NCI-H2081 treated with DMSO at 0.1 percent for 48 hours (cell line): ENCODE data around the gene PDZD2.
A peak's percentile ranks its signal among the peaks of the same experiment; 100 is the strongest.
"Not testable (repeated sequence)": the region's sequence is repeated elsewhere in the genome, so short reads cannot be mapped to it uniquely, and the experiment has no call there.

Source experiments
- DNase-seq: peaks from one replicate; lab custom pipeline; 2025; lab: John Stamatoyannopoulos, UW

PDZD2 gene

DNA sequence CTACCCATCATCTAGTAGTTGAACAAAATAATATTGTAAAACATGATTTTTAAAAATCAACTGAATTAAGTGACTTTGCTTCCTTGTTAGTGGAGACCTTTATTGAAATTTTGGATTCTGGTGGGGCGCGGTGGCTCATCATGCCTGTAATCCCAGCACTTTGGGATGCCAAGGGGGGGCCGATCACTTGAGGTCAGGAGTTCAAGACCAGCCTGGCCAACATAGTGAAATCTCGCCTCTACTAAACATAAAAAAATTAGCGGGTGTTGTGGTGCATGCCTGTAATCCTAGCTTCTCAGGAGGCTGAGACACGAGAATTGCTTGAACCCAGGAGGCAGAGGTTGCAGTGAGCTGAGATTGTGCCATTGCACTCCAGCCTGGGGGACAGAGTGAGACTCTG, 439.9 kb downstream of the PDZD2 start:
- DNase-seq, result not testable (repeated sequence)

DNA sequence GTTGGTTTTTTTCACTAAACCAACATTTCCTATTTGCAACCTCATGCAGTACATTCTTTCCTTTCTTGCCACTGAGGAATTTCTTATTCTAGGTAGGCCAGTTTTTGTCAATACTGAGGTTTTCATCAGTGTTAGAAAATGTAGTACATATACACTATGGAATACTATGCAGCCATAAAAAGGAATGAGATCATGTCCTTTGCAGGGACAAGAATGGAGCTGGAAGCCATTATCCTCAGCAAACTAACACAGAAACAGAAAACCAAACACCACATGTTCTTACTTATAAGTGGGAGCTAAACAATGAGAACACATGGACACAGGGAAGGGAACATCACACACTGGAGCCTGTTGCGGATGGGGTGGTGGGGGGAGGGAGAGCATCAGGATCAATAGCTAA, 441.6 kb downstream of the PDZD2 start:
- not testable (repeated sequence) for DNase-seq

DNA sequence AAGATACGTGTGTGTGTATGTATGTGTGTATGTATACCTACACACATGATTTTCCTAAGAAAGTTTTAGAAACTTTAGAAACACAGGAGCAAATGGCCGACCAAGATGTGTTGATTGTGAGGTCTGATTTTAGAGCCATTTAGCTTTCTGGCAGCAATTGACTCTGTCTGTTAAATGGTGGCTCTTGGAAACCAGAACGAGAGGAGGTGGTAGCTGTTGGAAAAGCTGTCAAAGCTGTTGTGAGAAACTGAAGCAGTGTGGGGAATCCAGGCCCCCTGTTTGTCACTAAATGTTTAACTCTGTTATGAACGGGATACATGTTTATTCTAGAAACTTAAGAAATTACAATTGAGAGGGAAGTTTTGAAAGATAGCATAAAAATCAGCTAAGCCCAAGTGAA, 443.8 kb downstream of the PDZD2 start:
- no peak for DNase-seq

DNA sequence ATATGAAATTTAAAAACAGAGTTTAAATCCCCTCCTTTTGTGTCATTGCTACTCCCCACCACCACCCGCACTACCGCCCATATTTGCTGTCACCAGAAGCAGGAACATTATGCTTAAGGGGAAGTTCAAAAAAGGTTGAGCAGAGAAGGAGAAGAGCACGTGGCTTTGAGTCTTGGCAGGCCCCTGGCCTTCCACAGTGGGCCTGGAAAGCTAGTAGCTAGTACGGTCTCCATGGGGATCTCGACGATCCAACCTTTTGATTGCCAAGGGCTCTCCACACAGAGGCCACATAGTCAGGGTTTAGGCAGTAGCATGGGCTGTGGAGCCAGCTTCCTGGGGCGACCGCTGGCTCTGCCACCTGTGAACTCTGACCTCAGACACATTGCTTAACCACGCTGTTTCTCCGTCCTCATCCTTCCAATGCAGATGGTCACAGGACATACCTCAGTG, 445.1 kb downstream of the PDZD2 start:
- no peak for DNase-seq

DNA sequence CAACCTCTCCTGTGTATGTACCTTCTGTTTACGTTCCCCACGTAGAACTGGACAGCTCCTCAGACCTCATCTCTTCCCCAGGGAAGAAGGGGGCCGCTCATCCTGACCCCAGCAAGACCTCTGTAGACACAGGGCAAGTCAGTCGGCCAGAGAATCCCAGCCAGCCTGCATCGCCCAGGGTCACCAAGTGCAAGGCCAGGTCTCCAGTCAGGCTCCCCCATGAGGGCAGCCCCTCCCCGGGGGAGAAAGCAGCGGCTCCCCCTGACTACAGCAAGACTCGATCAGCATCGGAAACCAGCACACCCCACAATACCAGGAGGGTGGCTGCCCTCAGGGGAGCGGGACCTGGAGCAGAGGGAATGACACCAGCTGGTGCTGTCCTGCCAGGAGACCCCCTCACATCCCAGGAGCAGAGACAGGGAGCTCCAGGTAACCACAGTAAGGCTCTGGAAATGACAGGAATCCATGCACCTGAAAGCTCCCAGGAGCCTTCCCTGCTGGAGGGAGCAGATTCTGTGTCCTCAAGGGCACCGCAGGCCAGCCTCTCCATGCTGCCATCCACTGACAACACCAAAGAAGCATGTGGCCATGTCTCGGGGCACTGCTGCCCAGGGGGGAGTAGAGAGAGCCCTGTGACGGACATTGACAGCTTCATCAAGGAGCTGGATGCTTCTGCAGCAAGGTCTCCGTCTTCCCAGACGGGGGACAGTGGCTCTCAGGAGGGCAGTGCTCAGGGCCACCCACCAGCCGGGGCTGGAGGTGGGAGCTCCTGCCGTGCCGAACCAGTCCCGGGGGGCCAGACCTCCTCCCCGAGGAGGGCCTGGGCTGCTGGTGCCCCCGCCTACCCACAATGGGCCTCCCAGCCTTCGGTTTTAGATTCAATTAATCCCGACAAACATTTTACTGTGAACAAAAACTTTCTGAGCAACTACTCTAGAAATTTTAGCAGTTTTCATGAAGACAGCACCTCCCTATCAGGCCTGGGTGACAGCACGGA, 448.5 kb downstream of the PDZD2 start:
- DNase-seq, result no peak

DNA sequence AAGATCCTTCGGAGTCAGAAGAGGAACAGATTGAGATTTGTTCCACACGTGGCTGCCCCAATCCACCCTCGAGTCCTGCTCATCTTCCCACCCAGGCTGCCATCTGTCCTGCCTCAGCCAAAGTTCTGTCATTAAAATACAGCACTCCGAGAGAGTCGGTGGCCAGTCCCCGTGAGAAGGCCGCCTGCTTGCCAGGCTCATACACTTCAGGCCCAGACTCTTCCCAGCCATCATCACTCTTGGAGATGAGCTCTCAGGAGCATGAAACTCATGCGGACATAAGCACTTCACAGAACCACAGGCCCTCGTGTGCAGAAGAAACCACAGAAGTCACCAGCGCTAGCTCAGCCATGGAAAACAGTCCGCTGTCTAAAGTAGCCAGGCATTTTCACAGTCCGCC, 449.3 kb downstream of the PDZD2 start:
- no peak for DNase-seq

DNA sequence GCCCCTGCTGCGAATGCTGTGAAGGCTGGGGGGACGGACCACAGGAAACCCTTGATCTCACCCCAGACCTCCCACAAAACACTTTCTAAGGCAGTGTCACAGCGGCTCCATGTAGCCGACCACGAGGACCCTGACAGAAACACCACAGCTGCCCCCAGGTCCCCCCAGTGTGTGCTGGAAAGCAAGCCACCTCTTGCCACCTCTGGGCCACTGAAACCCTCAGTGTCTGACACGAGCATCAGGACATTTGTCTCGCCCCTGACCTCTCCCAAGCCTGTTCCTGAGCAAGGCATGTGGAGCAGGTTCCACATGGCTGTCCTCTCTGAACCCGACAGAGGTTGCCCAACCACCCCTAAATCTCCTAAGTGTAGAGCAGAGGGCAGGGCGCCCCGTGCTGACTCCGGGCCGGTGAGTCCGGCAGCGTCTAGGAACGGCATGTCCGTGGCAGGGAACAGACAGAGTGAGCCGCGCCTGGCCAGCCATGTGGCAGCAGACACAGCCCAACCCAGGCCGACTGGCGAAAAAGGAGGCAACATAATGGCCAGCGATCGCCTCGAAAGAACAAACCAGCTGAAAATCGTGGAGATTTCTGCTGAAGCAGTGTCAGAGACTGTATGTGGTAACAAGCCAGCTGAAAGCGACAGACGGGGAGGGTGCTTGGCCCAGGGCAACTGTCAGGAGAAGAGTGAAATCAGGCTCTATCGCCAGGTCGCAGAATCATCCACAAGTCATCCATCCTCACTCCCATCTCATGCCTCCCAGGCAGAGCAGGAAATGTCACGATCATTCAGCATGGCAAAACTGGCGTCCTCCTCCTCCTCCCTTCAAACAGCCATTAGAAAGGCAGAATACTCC, 450.4 kb downstream of the PDZD2 start:
- DNase-seq, result no peak

DNA sequence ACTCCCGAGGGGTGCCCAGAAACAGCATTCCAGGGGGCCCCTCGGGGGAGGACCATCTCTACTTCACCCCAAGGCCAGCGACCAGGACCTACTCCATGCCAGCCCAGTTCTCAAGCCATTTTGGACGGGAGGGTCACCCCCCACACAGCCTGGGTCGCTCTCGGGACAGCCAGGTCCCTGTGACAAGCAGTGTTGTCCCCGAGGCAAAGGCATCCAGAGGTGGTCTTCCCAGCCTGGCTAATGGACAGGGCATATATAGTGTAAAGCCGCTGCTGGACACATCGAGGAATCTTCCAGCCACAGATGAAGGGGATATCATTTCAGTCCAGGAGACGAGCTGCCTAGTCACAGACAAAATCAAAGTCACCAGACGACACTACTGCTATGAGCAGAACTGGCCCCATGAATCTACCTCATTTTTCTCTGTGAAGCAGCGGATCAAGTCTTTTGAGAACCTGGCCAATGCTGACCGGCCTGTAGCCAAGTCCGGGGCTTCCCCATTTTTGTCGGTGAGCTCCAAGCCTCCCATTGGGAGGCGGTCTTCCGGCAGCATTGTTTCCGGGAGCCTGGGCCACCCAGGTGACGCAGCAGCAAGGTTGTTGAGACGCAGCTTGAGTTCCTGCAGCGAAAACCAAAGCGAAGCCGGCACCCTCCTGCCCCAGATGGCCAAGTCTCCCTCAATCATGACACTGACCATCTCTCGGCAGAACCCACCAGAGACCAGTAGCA, 451.3 kb downstream of the PDZD2 start:
- no peak for DNase-seq

DNA sequence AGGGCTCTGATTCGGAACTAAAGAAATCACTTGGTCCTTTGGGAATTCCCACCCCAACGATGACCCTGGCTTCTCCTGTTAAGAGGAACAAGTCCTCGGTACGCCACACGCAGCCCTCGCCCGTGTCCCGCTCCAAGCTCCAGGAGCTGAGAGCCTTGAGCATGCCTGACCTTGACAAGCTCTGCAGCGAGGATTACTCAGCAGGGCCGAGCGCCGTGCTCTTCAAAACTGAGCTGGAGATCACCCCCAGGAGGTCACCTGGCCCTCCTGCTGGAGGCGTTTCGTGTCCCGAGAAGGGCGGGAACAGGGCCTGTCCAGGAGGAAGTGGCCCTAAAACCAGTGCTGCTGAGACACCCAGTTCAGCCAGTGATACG, 451.8 kb downstream of the PDZD2 start:
- no peak for DNase-seq

DNA sequence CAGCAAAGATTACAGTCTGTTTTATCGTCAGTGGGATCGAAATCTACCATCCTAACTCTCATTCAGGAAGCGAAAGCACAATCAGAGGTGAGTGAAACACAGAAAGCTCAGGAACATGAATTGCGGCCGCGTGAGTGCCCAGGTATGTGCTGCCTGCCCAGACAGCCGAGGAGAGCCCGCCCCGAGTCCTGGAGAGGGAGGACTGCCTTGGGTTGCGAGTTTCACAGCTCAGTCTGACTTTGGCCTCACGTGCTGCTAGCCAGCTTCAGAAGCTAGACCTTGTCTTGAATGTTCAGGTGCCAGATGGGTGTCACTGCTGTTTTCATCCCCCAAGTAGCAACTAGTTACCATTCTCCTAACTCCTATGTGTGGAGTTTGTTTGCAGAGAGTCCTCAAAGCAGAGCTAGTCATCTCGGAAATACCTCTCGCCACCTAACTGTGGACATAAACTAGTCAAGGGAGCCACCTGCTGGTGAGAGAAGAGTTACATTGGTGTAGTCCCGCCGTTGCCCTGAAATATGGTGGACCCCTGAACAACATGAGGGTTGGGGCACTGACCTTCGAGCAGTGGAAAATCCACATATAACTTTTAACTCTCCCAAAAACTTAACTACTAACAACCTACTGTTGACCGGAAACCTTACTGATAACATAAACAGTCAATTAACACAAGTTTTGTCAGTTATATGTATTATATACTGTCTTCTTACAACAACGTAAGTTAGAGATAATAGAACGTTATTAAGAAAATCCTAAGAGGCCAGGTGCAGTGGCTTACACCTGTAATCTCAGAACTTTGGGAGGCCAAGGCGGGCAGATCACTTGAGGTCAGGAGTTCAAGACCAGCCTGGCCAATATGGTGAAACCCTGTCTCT, 454.2 kb downstream of the PDZD2 start:
- peak; percentile 63 for DNase-seq

DNA sequence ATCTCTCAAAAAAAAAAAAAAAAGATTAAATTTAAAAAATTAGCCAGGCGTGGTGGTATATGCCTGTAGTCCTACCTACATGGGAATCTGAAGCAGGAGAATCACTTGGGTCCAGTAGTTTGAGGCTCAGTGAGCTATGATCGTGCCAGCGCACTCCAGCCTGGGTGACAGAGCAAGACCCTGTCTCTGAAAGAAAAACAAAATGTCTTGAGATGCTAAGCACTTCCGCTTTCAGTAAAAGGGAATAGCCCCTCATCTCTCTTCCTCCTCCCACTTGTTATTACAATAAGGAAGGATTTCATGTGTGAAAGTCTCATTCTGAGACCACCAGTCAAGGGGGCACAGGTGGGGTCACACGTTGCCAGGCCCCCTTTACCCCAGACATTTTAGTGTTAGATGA, 455.8 kb downstream of the PDZD2 start:
- no peak for DNase-seq

DNA sequence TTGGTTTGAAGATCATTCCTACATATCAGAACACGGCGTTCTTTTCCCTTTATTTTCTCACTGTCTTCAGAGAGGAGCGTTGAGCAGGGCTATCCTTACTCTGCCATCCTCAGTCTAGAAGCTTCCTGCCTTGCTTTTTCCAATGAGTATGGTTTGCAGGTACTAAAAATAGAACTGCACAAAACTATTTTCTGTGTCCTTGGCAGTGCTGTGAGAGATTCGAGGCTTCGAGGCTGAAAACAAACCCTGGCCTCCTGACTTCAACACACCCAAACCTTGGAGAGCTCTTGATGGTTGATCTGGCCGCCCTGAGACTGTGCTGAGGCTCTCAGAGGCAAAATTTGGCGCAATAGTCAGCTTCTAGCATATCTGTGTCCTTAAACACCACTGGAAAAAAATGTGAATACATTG, 456.3 kb downstream of the PDZD2 start:
- DNase-seq, result no peak

DNA sequence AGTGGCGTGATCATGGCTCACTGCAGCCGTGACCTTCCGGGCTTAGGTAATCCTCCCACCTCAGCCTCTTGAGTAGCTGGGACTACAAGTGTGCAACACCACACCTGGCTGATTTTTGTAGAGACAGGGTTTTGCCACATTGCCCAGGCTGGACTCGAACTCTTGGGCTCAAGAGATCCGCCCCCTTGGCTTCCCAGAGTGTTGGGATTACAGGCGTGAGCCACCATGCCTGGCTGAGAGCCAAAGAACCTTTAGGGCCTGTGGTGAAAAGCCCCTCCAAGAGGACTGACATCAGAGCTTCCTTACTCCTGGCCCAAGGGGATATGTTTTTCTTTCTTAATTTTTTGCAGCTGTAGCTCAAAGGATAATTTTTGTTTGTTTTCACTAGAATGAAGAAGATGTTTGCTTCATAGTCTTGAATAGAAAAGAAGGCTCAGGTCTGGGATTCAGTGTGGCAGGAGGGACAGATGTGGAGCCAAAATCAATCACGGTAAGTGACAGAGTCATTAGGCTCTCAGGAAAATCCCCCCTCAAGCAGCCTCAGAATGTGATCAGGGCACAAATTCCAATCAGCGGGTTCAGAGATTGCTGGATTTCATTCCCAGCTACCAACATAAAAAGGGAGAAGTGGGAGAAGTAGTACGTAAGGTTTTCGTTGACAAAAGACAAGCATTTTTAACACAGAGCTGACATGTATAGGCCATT, 458.1 kb downstream of the PDZD2 start:
- no peak for DNase-seq

DNA sequence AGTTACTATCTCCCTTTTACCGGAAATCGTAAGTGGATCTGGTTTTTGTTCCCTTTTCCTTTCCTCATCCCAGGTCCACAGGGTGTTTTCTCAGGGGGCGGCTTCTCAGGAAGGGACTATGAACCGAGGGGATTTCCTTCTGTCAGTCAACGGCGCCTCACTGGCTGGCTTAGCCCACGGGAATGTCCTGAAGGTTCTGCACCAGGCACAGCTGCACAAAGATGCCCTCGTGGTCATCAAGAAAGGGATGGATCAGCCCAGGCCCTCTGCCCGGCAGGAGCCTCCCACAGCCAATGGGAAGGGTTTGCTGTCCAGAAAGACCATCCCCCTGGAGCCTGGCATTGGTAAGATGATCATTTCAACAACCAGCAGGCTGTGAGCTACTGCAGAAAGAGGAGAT, 459.4 kb downstream of the PDZD2 start:
- no peak for DNase-seq

DNA sequence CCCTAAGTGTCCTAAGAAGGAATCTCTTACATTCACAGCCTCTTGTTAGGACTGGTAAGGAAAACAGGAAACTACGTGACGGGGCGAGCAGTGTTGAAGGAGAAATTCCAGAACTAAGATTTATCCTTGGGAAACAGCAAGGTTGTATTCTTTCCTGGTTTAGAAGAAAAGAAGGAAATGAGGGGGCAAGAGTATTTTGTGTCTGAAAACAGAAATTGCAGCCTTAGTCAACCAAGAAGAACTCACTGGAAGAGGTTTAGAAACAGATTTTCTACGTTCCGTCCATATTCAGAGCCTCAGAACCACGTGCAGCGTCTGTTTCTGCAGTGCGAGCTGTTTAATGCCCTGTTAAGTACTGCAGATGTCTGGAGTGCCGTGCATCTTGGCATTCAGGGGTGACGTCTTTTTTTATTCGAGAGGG, 460.0 kb downstream of the PDZD2 start:
- DNase-seq, result no peak

DNA sequence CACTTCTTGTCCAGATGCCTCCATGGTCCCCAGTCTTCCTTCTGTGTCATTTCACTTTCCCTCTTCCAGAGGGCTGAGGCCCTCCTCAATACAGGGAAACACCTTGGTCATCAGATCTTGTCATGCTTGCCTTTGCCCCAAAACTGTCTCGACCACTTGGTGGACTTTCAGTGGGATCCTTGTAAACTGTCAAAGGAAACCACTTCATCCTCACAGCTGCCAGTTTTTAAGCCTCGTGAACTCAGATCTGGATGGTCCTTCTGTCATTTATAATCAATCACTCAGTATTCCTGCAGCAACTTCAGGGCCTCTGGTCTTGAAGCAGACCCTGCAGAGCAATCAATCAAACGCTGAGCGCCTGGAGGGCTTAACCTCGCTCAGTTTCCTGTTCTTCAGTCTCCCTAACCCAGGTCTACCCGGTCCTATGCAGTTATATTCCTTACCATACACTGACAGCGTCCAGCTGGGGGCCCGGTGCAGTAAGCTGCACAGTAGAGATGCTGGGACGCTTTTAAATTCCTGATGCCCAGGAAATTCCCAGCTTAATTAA, 460.6 kb downstream of the PDZD2 start:
- no peak for DNase-seq

DNA sequence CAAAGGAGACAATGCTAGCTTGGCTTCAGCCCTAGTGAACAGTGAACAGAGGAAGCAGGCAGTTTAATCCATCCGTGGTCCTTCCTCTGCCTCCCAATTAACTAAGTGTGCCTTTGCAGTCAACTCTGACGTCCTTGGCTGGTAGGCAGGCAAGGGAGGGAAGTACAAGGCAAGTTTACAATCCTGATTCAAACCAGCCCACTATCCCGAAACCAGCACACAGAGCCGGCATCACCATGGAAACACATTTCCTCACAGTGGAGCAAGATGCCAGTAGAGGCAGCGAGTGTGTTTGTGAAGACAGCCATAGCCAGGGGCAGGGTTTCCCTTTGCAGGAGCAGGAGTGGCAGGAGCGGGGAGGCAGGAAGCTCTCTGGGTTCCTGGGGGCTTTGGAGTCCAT, 461.3 kb downstream of the PDZD2 start:
- DNase-seq, result no peak

DNA sequence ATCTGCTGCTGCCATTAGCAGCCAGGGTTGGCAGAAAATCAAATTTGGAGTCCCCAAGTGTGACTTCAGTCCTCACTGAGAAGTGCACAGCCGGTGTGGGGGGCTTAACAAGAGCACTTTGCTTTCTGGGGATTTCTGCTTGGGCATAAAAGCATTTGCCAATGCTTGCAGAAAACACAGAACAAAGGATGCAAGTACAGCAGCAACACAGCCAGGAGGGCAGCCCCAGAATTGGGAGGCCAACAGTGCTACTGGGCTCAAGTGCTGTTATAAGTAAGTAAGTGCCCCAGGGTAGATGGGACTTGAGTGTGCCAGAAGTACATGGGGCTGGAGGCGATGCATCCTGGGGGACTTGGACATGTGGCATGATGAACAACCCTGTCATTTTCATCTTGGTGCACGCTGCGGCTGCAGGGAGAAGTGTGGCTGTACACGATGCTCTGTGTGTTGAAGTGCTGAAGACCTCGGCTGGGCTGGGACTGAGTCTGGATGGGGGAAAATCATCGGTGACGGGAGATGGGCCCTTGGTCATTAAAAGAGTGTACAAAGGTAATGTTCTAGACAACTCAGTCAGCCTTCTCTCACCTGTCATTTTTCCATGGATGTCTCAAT, 461.9 kb downstream of the PDZD2 start:
- no peak for DNase-seq

DNA sequence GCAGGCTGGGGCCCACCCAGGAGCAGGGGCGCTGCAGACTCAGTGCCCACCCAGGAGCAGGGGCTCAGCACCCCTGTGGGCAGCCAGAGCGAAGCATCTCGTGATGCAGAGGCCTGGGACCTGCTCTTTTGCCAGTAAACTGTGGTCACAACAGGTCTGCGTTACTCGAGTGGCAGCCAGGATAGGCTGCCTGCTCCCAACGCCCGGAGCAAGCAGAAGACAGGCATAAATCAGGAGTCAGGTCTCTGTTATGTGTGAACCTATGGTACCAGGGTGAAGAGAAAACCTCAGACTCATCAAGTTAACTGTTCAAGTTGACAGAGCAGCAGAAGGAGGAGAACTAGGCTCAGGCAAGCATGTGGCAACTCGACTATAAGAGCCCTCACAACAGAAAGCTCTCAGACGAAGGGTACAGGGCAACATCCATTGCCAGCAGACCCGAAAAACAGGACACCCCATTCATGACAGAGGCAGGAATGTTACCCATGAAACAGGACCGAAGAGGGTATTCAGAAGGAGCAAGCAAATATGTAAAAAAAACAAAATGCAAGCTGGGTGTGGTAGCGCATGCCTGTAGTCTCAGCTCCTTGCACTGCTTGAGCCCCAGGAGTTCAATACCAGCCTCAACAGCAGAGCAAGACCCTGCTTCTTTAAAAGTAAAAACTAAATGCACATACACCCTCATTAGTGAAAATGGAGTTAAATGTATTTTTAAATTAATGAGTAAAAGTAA, 463.5 kb downstream of the PDZD2 start:
- no peak for DNase-seq
